CD4-positive, alpha-beta T cell treated with Interleukin-2 at 100 ng/mL for 4 hours (primary cell): ENCODE measurements around the gene PCBP2.
A peak's percentile ranks its signal among the peaks of the same experiment; 100 is the strongest.

Experiments used
- DNase-seq: peaks from one replicate; pipeline ENCODE4 v3.0.0-alpha.2; 2020; ENCODE audit warnings: low spot score

The PCBP2 gene

GRCh38 chr12:53495903-53496751 lies 44.2 kb downstream of the PCBP2 start:
- DNase-seq = no peak

GRCh38 chr12:53496752-53497032 lies 44.8 kb downstream of the PCBP2 start:
- no peak for DNase-seq

- no peak for DNase-seq
These were observed 45.6 kb downstream of the PCBP2 start for GRCh38 chr12:53497461-53497860.

GRCh38 chr12:53498235-53498630 lies 46.3 kb downstream of the PCBP2 start:
- peak; percentile 30 for DNase-seq

- peak; percentile 48 for DNase-seq
These were observed 47.6 kb downstream of the PCBP2 start, which contains the start of gene MAP3K12 for GRCh38 chr12:53499266-53500141. Gene MAP3K12, minus strand, starts transcription at chr12:53499458. Its CDS starts 12,067 bp downstream, at chr12:53487391.

GRCh38 chr12:53500142-53500775 lies 48.4 kb downstream of the PCBP2 start:
- DNase-seq = peak; percentile 12

- DNase-seq = peak; percentile 99
These were observed 49.1 kb downstream of the PCBP2 start, which contains the start of gene TARBP2 for GRCh38 chr12:53500776-53501614. Gene TARBP2, plus strand, starts transcription at chr12:53501283. Its CDS starts 126 bp downstream, at chr12:53501409.

- no peak for DNase-seq
These were observed 49.8 kb downstream of the PCBP2 start for GRCh38 chr12:53501615-53502181.

- DNase-seq = no peak
These were observed 50.4 kb downstream of the PCBP2 start for GRCh38 chr12:53502331-53502730.

GRCh38 chr12:53502983-53503728 lies 51.3 kb downstream of the PCBP2 start:
- DNase-seq = no peak

- no peak for DNase-seq
These were observed 52.4 kb downstream of the PCBP2 start for GRCh38 chr12:53504004-53504920.

- no peak for DNase-seq
These were observed 53.2 kb downstream of the PCBP2 start for GRCh38 chr12:53505086-53505485.

- DNase-seq = no peak
These were observed 53.9 kb downstream of the PCBP2 start for GRCh38 chr12:53505555-53506449.

- DNase-seq = no peak
These were observed 54.5 kb downstream of the PCBP2 start for GRCh38 chr12:53506450-53506785.

GRCh38 chr12:53506881-53507602 lies 55.1 kb downstream of the PCBP2 start, which contains the start of gene NPFF:
Gene NPFF, minus strand, starts transcription at chr12:53507484. Its CDS starts 10 bp downstream, at chr12:53507474.
- no peak for DNase-seq

- DNase-seq = no peak
These were observed 55.6 kb downstream of the PCBP2 start for GRCh38 chr12:53507603-53507885.

- DNase-seq = peak; percentile 84
These were observed 56.8 kb downstream of the PCBP2 start for GRCh38 chr12:53508534-53509170.
